ENCODE data around the gene DELE1.
A peak's percentile ranks its signal among the peaks of the same experiment; 100 is the strongest.

DELE1 gene

GRCh38 chr5:141931694-141932093 lies 8.0 kb downstream of the DELE1 start:
- no peak overlapping the region for H3K27ac ChIP-seq
- TF ChIP-seq, protein P1, sequence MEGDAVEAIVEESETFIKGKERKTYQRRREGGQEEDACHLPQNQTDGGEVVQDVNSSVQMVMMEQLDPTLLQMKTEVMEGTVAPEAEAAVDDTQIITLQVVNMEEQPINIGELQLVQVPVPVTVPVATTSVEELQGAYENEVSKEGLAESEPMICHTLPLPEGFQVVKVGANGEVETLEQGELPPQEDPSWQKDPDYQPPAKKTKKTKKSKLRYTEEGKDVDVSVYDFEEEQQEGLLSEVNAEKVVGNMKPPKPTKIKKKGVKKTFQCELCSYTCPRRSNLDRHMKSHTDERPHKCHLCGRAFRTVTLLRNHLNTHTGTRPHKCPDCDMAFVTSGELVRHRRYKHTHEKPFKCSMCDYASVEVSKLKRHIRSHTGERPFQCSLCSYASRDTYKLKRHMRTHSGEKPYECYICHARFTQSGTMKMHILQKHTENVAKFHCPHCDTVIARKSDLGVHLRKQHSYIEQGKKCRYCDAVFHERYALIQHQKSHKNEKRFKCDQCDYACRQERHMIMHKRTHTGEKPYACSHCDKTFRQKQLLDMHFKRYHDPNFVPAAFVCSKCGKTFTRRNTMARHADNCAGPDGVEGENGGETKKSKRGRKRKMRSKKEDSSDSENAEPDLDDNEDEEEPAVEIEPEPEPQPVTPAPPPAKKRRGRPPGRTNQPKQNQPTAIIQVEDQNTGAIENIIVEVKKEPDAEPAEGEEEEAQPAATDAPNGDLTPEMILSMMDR (conservative IDR thresholded peaks at IDR 0.05): no peak

GRCh38 chr5:141933151-141933550 lies 9.5 kb downstream of the DELE1 start:
- no peak overlapping the region for H3K27ac ChIP-seq
- TF ChIP-seq, protein P1 (conservative IDR thresholded peaks at IDR 0.05): no peak

GRCh38 chr5:141934099-141934844 lies 10.6 kb downstream of the DELE1 start:
- peak overlapping the region; percentile 38 for H3K27ac ChIP-seq
- TF ChIP-seq, protein P1 (conservative IDR thresholded peaks at IDR 0.05): peak; percentile 61

- H3K27ac ChIP-seq: peak overlapping the region; percentile 38; the same call in 1 of the 2 replicates
- TF ChIP-seq, protein P1 (conservative IDR thresholded peaks at IDR 0.05): no peak
Observed at GRCh38 chr5:141935538-141935937, 11.9 kb downstream of the DELE1 start.

GRCh38 chr5:141940695-141941271 lies 17.1 kb downstream of the DELE1 start:
- no peak overlapping the region for H3K27ac ChIP-seq
- TF ChIP-seq, protein P1 (conservative IDR thresholded peaks at IDR 0.05): no peak

GRCh38 chr5:141941307-141941706 lies 17.6 kb downstream of the DELE1 start:
- TF ChIP-seq, protein P1 (conservative IDR thresholded peaks at IDR 0.05): no peak
- no peak overlapping the region for H3K27ac ChIP-seq

DNA sequence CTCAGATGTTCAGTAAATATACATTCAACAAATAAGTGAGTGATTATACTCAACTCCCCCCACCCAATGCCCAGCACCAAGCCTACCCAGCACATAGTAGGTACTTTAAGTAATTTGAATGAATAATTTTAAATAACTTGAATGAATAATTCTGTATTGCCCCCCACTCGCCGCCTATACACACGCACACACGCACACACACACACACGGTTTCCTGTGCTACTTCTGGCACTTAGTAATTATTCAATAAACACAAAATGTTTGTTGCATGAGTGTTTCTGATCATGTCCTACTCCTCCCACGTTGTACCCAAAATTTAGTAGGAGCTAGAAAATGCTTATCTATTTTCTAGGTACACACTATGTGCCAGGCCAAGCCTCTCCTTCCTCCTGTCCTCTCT lies 18.1 kb downstream of the DELE1 start:
- H3K27ac ChIP-seq: no peak overlapping the region
- TF ChIP-seq, protein P1 (conservative IDR thresholded peaks at IDR 0.05): no peak

All from VCaP (cell line).